GM23338 (cell line): Measurements from ENCODE around the gene SERPINC1. TPM values are rescaled to one million over a fixed set of nuclear protein-coding genes. Genes with fewer than 3 reads are reported as not detected.

ENCODE experiments used
- ATAC-seq: fragments of 200-7000 bp; cut with Tn5 transposase; 3 replicates; pipeline ENCODE4 v1.9.1; 2020
- DNase-seq: peaks from one replicate; pipeline ENCODE4 v3.0.0-alpha.2; 2015; ENCODE audit warnings: low spot score
- H2AFZ ChIP-seq: fragments of 200-600 bp; sonication (generic); 2 replicates; pipeline ENCODE4 v1.8.0; 2016; ENCODE audit warnings: antibody characterized with exemption, mild to moderate bottlenecking, moderate library complexity
- H3F3A ChIP-seq: fragments of 200-600 bp; sonication (generic); replicated peaks from 2 replicates; pipeline ENCODE4 v1.8.0; 2017; ENCODE audit warnings: antibody characterized with exemption, mixed run types, low read depth
- H3K27ac ChIP-seq: fragments of 200-600 bp; sonication (generic); 2 replicates; pipeline ENCODE4 v1.6.1; 2016; ENCODE audit warnings: low read depth
- H3K27me3 ChIP-seq: fragments of 200-600 bp; sonication (generic); 2 replicates; pipeline ENCODE4 v1.8.0; 2016; ENCODE audit warnings: mild to moderate bottlenecking, mixed run types, moderate library complexity; ENCODE audit not compliant: insufficient read depth
- H3K36me3 ChIP-seq: fragments of 200-600 bp; sonication (generic); 2 replicates; pipeline ENCODE4 v1.8.0; 2016; ENCODE audit warnings: mild to moderate bottlenecking; ENCODE audit not compliant: insufficient read depth
- H3K4me1 ChIP-seq: fragments of 200-600 bp; sonication (generic); 2 replicates; pipeline ENCODE4 v1.8.0; 2016; ENCODE audit warnings: mild to moderate bottlenecking, moderate library complexity; ENCODE audit not compliant: insufficient read depth
- H3K4me2 ChIP-seq: fragments of 200-600 bp; sonication (generic); 2 replicates; pipeline ENCODE4 v1.7.1; 2017; ENCODE audit warnings: mixed run types
- H3K4me3 ChIP-seq: fragments of 200-600 bp; sonication (generic); 2 replicates; pipeline ENCODE4 v1.6.1; 2016; ENCODE audit warnings: mixed run types
- H3K79me2 ChIP-seq: fragments of 200-600 bp; sonication (generic); replicated peaks from 2 replicates; pipeline ENCODE4 v1.8.0; 2017; ENCODE audit warnings: mild to moderate bottlenecking; ENCODE audit not compliant: insufficient read depth
- H3K9me2 ChIP-seq: fragments of 200-600 bp; sonication (generic); 2 replicates; pipeline ENCODE4 v1.8.0; 2017; ENCODE audit not compliant: insufficient read depth
- H4K20me1 ChIP-seq: fragments of 200-600 bp; sonication (generic); replicated peaks from 2 replicates; pipeline ENCODE4 v1.8.0; 2017; ENCODE audit warnings: mild to moderate bottlenecking; ENCODE audit not compliant: insufficient read depth
- H3K27ac Mint-ChIP-seq: 2 replicates; pipeline ENCODE4 v1.8.0; 2020; ENCODE audit warnings: inconsistent platforms, mild to moderate bottlenecking, moderate library complexity, mixed read lengths
- H3K27me3 Mint-ChIP-seq: 3 replicates; pipeline ENCODE4 v1.8.0; 2022; ENCODE audit warnings: low read depth, mild to moderate bottlenecking, moderate library complexity, mixed read lengths, inconsistent platforms; ENCODE audit not compliant: insufficient read depth, poor library complexity
- H3K36me3 Mint-ChIP-seq: 3 replicates; pipeline ENCODE4 v1.8.0; 2021; ENCODE audit warnings: low read depth, mild to moderate bottlenecking, inconsistent platforms, moderate library complexity, mixed read lengths
- H3K4me1 Mint-ChIP-seq: 3 replicates; pipeline ENCODE4 v1.8.0; 2020; ENCODE audit warnings: mild to moderate bottlenecking, inconsistent platforms, mixed read lengths
- H3K4me3 Mint-ChIP-seq: 3 replicates; pipeline ENCODE4 v1.8.0; 2021; ENCODE audit warnings: moderate library complexity, mild to moderate bottlenecking, inconsistent platforms, mixed read lengths
- H3K9me3 Mint-ChIP-seq: 3 replicates; pipeline ENCODE4 v1.8.0; 2020; ENCODE audit warnings: moderate library complexity, mild to moderate bottlenecking, inconsistent platforms, mixed read lengths
- NANOG ChIP-seq: IDR thresholded peaks from 2 replicates; pipeline ENCODE4 v1.6.1; 2016; ENCODE audit warnings: antibody characterized with exemption, borderline replicate concordance
- POLR2AphosphoS5 ChIP-seq: IDR thresholded peaks from 2 replicates; pipeline ENCODE4 v1.6.1; 2016; ENCODE audit warnings: antibody characterized with exemption, low read depth
- REST ChIP-seq: IDR thresholded peaks from one replicate; pipeline ENCODE4 v1.6.1; 2018; ENCODE audit warnings: antibody characterized with exemption; ENCODE audit not compliant: unreplicated experiment
- ZNF114 ChIP-seq: fragments of 250-450 bp; sonication (Bioruptor Pico); IDR thresholded peaks from 2 replicates; pipeline ENCODE4 v1.5.0; 2020; ENCODE audit warnings: mild to moderate bottlenecking, moderate library complexity
- polyA plus RNA-seq: library from polyadenylated mRNA; unstranded; fragments of >200 nt; fragmentation: Nextera tagmentation; extraction: Ambion mirVana; gene quantifications from 2 replicates; pipeline ENCODE4 v1.2.1, GENCODE V29; 2016
- total RNA-seq: library from RNA; depleted of rRNA; stranded (reverse); fragments of >200 nt; shearing (Covaris generic); gene quantifications from 2 replicates; pipeline ENCODE4 v1.2.3, GENCODE V29; 2014
- TF ChIP-seq, protein P1 (sequence below), 2 experiments: fragments of 200-600 bp in 1 of 2; sonication (generic) in 1 of 2; conservative IDR thresholded peaks; 2 replicates each; pipeline versions ENCODE4 v1.5.1 to v1.6.1; 2016 to 2017; ENCODE audit warnings: antibody characterized with exemption in 2 of 2, low read depth in 2 of 2, mild to moderate bottlenecking in 2 of 2, moderate library complexity in 1 of 2

SERPINC1 gene
- total and polyA plus RNA-seq, 2 experiments from 2014 or later = not detected

- no peak for ATAC-seq
- peaks cover 15% of the 10 kb centered on the region; the same call in 1 of the 2 replicates for H3K9me2 ChIP-seq
- no peak overlapping the region for H3K4me3 Mint-ChIP-seq
Observed at GRCh38 chr1:173915596-173915995, 1.5 kb downstream of the SERPINC1 start.

GRCh38 chr1:173914366-173914871 lies 2.7 kb downstream of the SERPINC1 start:
- TF ChIP-seq, protein P1, sequence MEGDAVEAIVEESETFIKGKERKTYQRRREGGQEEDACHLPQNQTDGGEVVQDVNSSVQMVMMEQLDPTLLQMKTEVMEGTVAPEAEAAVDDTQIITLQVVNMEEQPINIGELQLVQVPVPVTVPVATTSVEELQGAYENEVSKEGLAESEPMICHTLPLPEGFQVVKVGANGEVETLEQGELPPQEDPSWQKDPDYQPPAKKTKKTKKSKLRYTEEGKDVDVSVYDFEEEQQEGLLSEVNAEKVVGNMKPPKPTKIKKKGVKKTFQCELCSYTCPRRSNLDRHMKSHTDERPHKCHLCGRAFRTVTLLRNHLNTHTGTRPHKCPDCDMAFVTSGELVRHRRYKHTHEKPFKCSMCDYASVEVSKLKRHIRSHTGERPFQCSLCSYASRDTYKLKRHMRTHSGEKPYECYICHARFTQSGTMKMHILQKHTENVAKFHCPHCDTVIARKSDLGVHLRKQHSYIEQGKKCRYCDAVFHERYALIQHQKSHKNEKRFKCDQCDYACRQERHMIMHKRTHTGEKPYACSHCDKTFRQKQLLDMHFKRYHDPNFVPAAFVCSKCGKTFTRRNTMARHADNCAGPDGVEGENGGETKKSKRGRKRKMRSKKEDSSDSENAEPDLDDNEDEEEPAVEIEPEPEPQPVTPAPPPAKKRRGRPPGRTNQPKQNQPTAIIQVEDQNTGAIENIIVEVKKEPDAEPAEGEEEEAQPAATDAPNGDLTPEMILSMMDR (conservative IDR thresholded peaks at IDR 0.05; ENCODE audit: low read depth in 2 of 2) = peak; percentile 81 to 96
- no peak for TF ChIP-seq ZNF114 (CRISPR knock-in tag)
- TF ChIP-seq POLR2AphosphoS5 = no peak
- Histone ChIP-seq H3K9me2 (peaks cover 16% of the 10 kb centered on the region; the same call in 1 of the 2 replicates), H3F3A (no peaks in the 10 kb centered on the region), H3K79me2 (no peaks in the 10 kb centered on the region), H2AFZ (no peak overlapping the region), H3K4me2 (no peak overlapping the region), H3K4me3 (no peak overlapping the region), H3K36me3 (no peaks in the 10 kb centered on the region; the same call in 1 of the 2 replicates), H4K20me1 (no peaks in the 10 kb centered on the region), H3K27me3 (no peaks in the 10 kb centered on the region), H3K4me1 (no peaks in the 10 kb centered on the region), H3K27ac (no peak overlapping the region)
- peaks cover 2% of the 10 kb centered on the region for H3K27me3 Mint-ChIP-seq
- no peaks in the 10 kb centered on the region for H3K9me3 Mint-ChIP-seq
- no peaks in the 10 kb centered on the region; the same call in 2 of the 3 replicates for H3K4me1 Mint-ChIP-seq
- H3K4me3 Mint-ChIP-seq = no peak overlapping the region
- peaks cover 4% of the 10 kb centered on the region; the same call in 2 of the 3 replicates for H3K36me3 Mint-ChIP-seq
- ATAC-seq (peak; percentile 88), DNase-seq (peak; percentile 81)
- H3K27ac Mint-ChIP-seq = no peak overlapping the region

More at GRCh38 chr1:173915596-173915995, 1.5 kb downstream of the SERPINC1 start:
- no peak overlapping the region for H3K4me2 ChIP-seq
- H3K4me3 ChIP-seq = no peak overlapping the region
- DNase-seq = no peak
- no peaks in the 10 kb centered on the region for H4K20me1 ChIP-seq
- no peak overlapping the region for H3K27ac Mint-ChIP-seq
- no peaks in the 10 kb centered on the region for H3K4me1 ChIP-seq
- no peaks in the 10 kb centered on the region for H3K27me3 ChIP-seq
- H3K27me3 Mint-ChIP-seq = peaks cover 2% of the 10 kb centered on the region
- no peaks in the 10 kb centered on the region for H3K36me3 ChIP-seq
- no peaks in the 10 kb centered on the region for H3F3A ChIP-seq
- H3K4me1 Mint-ChIP-seq = no peaks in the 10 kb centered on the region; the same call in 2 of the 3 replicates
- no peaks in the 10 kb centered on the region for H3K36me3 Mint-ChIP-seq
- H2AFZ ChIP-seq = no peak overlapping the region
- no peaks in the 10 kb centered on the region for H3K79me2 ChIP-seq
- TF ChIP-seq REST (peak; percentile 40), NANOG (no peak)
- no peaks in the 10 kb centered on the region for H3K9me3 Mint-ChIP-seq
- H3K27ac ChIP-seq = no peak overlapping the region
